Measurements from ENCODE around the gene ASIC3. TPM values are rescaled to one million over a fixed set of nuclear protein-coding genes. Genes with fewer than 3 reads are reported as not detected.

The ASIC3 gene
- total RNA-seq, 1 donor from 2014 or later, result 5.4 TPM

DNA sequence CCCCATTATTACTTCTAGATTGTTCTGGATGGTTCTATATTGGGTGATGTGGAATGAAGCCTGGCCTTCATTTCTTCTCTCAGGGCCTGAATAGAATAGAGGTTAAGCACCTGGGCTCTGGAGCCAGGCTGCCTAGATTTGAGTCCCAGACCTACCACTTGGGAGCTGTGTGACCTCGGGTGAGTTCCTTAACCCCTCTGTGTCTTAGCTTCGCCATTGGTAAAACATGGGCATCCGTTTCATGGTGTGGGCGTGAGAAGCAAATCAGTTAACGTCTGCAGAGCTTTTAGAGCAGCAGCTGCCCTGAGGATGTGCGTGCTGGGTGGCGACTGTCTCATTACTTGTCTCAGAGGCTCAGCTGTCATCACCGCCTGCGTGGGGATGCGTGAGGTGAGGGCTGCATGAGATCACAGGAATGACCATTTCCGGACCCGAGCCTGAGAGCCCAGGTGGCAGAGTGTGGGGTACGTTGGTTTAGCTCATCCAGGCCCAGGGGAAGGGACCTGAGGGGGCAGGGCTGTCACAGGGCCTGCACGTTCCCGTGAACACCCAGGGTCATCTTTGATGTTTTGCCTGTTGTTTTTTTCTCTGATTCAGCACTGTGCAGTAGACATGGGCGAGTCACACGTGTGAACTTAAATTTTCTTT is 47.6 kb downstream of the ASIC3 start:
- intact Hi-C loops (cut with micrococcal nuclease), result no loop called here

DNA sequence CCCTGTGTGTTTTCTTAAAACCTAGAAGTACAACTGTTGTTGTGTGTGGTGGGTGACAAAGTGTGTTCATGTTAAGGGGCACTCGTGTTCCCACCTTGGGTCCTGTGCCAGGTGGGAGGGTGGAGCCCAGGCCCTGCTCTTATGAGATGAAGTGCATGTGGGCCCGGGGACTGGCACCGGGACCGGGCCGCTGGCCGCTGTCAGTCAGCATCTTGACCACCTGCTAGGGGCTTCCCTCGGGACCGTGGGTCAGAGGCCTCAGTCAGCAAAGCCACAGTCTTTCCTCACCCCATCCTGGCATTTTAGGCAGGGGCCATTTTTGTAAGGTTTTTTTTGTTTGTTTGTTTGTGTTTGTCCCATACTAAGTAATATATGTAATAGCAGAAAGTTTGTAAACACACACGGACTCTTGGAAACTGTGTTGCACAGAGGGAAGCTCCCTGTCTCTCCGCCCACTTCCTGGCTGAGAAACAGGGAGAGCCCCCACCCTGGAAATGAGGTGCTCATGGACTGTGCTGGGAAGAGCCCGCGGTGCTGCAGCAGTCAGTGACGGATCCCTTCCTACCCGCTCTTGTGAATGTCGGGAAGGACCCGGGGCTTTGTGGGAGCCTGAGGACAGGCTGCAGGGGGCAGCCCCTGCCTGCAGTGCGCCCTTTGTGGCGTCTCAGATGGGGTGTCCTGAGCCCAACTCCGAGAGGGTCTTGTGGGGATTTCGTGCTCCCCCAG is 51.3 kb downstream of the ASIC3 start:
- intact Hi-C loops (cut with micrococcal nuclease), result no loop called here

- intact Hi-C loops (cut with micrococcal nuclease), result no loop called here
Measured at GRCh38 chr7:151100921-151101320, 52.6 kb downstream of the ASIC3 start.

DNA sequence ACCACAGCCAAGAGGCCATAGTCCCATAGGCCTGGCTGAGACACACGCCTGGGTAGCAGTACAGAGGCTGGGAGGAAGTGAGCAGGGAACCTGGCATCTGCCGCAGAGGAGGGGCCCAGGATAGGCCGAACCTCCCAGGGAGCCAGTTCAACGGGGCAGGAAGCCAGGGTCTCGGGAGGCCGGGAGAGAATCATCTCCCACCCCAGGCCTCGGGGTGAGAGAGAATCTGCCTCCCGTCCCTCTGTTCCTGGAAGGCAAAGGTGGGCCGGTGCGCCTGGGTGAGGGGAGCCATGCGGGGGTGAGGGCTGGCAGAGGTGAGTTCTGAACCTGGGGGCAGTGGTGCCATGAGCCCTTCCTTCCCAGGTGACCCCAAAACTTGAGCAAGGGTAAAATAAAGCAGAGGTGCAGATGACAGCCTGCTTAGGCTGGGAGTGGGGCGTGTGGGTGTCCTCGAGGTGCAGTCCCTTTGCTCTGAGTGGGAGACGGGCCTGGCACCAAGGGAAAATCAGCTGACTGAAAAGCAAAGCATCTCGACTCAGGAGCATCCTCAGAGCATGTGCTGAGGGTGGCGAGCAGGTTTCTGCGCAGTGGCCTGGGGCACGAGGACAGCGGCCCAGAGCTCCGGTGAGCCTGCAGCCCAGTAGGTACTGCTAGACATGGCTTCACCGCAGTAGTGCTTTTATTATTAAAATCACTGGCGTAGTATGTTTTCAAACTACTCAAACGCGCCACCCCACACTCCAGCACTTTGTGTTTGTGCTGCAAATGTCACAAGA is 53.5 kb downstream of the ASIC3 start:
- intact Hi-C loops (cut with micrococcal nuclease), result no loop called here

Other genes starting within 250 kb of the ASIC3 start
- not detected in 2 replicates for gene TMEM176B, start 248.2 kb upstream of the ASIC3 start, total RNA-seq
- not detected in 2 replicates for gene TMEM176A, start 247.8 kb upstream of the ASIC3 start, total RNA-seq
- gene AOC1, start 196.0 kb upstream of the ASIC3 start, total RNA-seq, result not detected in 2 replicates
- gene KCNH2, start 70.2 kb upstream of the ASIC3 start, total RNA-seq, result 0.80 and 0.91 TPM in 2 replicates
- gene NOS3, start 57.5 kb upstream of the ASIC3 start, total RNA-seq, result 10.5 and 12.1 TPM in 2 replicates
- gene ATG9B, start 24.0 kb upstream of the ASIC3 start, total RNA-seq, result 6.9 and 7.2 TPM in 2 replicates
- 53.8 and 64.4 TPM in 2 replicates for gene ABCB8, start 20.1 kb upstream of the ASIC3 start, total RNA-seq
- 20.0 and 20.1 TPM in 2 replicates for gene CDK5, start 9.4 kb downstream of the ASIC3 start, total RNA-seq
- 132 and 137 TPM in 2 replicates for gene SLC4A2, start 11.1 kb downstream of the ASIC3 start, total RNA-seq
- 91.8 and 95.8 TPM in 2 replicates for gene FASTK, start 32.3 kb downstream of the ASIC3 start, total RNA-seq
- gene TMUB1, start 35.0 kb downstream of the ASIC3 start, total RNA-seq, result 55.1 and 65.4 TPM in 2 replicates
- 24.5 and 25.4 TPM in 2 replicates for gene AGAP3, start 37.9 kb downstream of the ASIC3 start, total RNA-seq
- gene GBX1, start 119.2 kb downstream of the ASIC3 start, total RNA-seq, result not detected in 2 replicates
- not detected in 2 replicates for gene ASB10, start 138.7 kb downstream of the ASIC3 start, total RNA-seq
- gene H2BK1, start 162.0 kb downstream of the ASIC3 start, total RNA-seq, result 0.66 TPM in 1 of 2 replicates, not detected in the other
- 43.3 and 47.8 TPM in 2 replicates for gene ABCF2, start 178.7 kb downstream of the ASIC3 start, total RNA-seq
- gene CHPF2, start 184.0 kb downstream of the ASIC3 start, total RNA-seq, result 50.6 and 51.9 TPM in 2 replicates
- gene SMARCD3, start 200.2 kb downstream of the ASIC3 start, total RNA-seq, result 1.8 and 4.0 TPM in 2 replicates